ENCODE measurements around the gene RNF166.

RNF166 gene

DNA sequence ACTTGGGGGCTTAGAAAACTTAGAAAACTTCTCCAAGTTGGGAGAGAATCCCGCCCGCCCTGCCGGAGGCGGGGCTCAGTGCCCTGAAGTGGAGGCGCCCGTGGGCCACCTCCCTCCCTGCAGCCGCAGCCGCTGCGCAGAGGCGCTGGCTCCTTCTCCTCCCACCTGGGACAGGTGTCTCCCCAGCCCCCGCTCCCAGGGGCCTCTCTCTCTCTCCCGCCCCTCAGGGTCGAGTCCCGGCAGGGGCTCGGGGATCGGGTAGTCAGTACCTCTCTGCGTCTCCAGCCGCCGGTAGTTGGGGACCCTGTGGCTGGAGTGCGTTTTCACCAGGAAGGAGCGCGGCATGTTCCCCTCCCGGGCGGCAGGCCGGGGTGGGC, 20.2 kb downstream of the RNF166 start:
- POLR2A ChIA-PET = no interaction called here
- DNase-seq (ENCODE audit: low read depth, low spot score) = no peak
- CTCF ChIA-PET = interaction anchor here (3.0 kb wide), 1 partner anchor 11 kb away, joined by 11 read pairs; no protein-coding TSS in a partner anchor
- TF ChIP-seq, protein P1, sequence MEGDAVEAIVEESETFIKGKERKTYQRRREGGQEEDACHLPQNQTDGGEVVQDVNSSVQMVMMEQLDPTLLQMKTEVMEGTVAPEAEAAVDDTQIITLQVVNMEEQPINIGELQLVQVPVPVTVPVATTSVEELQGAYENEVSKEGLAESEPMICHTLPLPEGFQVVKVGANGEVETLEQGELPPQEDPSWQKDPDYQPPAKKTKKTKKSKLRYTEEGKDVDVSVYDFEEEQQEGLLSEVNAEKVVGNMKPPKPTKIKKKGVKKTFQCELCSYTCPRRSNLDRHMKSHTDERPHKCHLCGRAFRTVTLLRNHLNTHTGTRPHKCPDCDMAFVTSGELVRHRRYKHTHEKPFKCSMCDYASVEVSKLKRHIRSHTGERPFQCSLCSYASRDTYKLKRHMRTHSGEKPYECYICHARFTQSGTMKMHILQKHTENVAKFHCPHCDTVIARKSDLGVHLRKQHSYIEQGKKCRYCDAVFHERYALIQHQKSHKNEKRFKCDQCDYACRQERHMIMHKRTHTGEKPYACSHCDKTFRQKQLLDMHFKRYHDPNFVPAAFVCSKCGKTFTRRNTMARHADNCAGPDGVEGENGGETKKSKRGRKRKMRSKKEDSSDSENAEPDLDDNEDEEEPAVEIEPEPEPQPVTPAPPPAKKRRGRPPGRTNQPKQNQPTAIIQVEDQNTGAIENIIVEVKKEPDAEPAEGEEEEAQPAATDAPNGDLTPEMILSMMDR (IDR thresholded peaks at IDR 0.05; ENCODE audit: insufficient read depth, low read length, missing control alignments) = no peak
- peak overlapping the region; percentile 48 for H3K4me3 ChIP-seq (ENCODE audit: low read depth, low read length)

- peak overlapping the region; percentile 48 for H3K4me3 ChIP-seq (ENCODE audit: low read depth, low read length)
- TF ChIP-seq, protein P1 (IDR thresholded peaks at IDR 0.05; ENCODE audit: insufficient read depth, low read length, missing control alignments) = peak; percentile 68
- no peak for DNase-seq (ENCODE audit: low read depth, low spot score)
- ChIA-PET CTCF (interaction anchor here (0.8 to 3.0 kb wide), 8 partner anchors 8 to 173 kb away, joined by 3 to 11 read pairs (median 3); no protein-coding TSS in a partner anchor), POLR2A (no interaction called here)
These were observed 20.8 kb downstream of the RNF166 start for GRCh38 chr16:88685156-88686061.

GRCh38 chr16:88684569-88685155, 21.5 kb downstream of the RNF166 start:
- CTCF ChIA-PET = interaction anchor here (0.8 to 3.0 kb wide), 8 partner anchors 9 to 174 kb away, joined by 3 to 11 read pairs (median 3); no protein-coding TSS in a partner anchor

DNA sequence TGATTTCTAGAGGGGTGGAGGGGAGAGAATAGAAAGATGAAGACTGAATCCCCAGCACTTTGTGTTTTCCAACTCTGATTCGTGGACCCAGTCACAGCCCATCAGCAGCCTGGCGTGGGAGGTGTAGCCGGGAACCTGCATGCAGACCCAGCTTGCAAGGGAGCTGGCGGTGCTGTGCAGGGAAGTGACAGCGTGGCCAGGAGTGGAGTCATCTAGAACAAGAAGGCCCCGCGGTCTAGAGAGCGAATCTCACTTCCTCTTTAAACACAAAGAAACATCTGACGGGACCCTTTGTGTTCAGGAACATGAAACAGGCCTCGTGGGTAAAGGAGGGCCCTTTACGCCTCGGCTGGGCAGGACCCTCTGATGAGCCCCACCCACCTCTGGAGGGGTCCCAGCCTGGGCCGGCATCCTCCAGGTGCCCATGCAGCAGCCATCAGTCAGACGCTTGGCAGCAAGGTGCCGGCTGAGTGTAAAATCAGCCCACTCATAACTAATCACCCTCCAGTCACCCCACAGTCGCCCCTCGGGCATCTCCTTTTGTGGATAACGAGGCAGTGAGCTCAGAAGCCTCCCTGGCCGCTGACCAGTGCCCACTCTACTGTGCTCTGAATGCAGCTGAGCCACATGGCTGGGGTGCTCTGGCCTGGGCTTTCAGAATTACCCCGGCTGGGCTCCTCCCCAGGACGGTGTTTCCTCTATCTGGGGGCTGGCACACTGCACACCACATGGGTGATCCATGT, 24.3 kb downstream of the RNF166 start:
- no peak overlapping the region for H3K4me3 ChIP-seq (ENCODE audit: low read depth, low read length)
- DNase-seq (ENCODE audit: low read depth, low spot score) = no peak
- ChIA-PET POLR2A (no interaction called here), CTCF (interaction anchor here (1.0 to 2.1 kb wide), 2 partner anchors 10 to 14 kb away, joined by 4 read pairs; no protein-coding TSS in a partner anchor)
- TF ChIP-seq, protein P1 (IDR thresholded peaks at IDR 0.05; ENCODE audit: insufficient read depth, low read length, missing control alignments) = no peak

More at GRCh38 chr16:88684569-88685155, 21.5 kb downstream of the RNF166 start:
- POLR2A ChIA-PET = no interaction called here
- TF ChIP-seq, protein P1 (IDR thresholded peaks at IDR 0.05; ENCODE audit: insufficient read depth, low read length, missing control alignments) = no peak
- no peak for DNase-seq (ENCODE audit: low read depth, low spot score)
- H3K4me3 ChIP-seq (ENCODE audit: low read depth, low read length) = no peak overlapping the region

DNA sequence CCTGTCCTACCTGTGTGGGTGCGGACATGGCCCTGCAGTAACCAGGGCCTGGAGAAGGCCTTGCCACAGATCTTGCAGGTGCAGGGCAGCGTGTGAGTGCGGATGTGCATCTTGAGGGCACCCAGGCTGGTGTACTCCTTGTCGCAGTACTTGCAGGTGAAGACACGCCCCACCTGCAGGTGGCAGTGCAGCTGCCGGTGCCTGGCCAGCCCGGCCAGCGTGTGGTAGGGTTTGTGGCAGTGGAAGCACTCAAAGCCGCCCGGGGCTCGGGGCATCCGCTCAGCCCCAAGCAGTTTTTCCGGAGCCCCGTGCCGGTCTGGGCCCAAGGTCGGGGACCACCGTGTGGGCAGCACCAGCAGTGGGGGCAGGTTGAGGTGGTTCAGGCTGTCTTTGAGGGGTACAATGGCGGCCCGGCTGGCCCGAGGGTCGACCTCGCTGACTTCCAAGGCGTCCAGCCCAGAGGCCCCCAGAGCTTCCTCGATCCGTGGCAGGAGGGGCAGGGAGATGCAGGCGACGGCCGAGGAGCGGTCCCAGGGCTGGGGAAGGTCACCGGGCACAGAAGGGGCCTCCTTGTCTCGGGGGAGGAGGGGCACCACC, 25.0 kb downstream of the RNF166 start:
- DNase-seq (ENCODE audit: low read depth, low spot score) = no peak
- ChIA-PET POLR2A (no interaction called here), CTCF (interaction anchor here (1.0 to 2.1 kb wide), 4 partner anchors 9 to 18 kb away, joined by 3 to 4 read pairs (median 4); no protein-coding TSS in a partner anchor)
- TF ChIP-seq, protein P1 (IDR thresholded peaks at IDR 0.05; ENCODE audit: insufficient read depth, low read length, missing control alignments) = peak; percentile 3
- no peak overlapping the region for H3K4me3 ChIP-seq (ENCODE audit: low read depth, low read length)

Measured in AG04449 (cell line).